WTC11 (cell line): Measurements from ENCODE around the gene IFNG. TPM values are rescaled to one million over a fixed set of nuclear protein-coding genes. Genes with fewer than 3 reads are reported as not detected.

ENCODE experiments used
- ATAC-seq: fragments of 200-7000 bp; cut with Tn5 transposase; 2 replicates; pipeline ENCODE4 v1.10.0; 2021; ENCODE audit warnings: mild to moderate bottlenecking, moderate library complexity
- CTCF ChIA-PET: fragments of 300-600 bp; sonication (Branson Sonifier 250); formaldehyde crosslinking; loops from one replicate; lab custom pipeline; 2021; ENCODE audit warnings: antibody characterized with exemption; lab: Charles Lee
- POLR2A ChIA-PET: fragments of 350-600 bp; sonication (Branson Sonifier 250); formaldehyde crosslinking; loops from one replicate; lab custom pipeline; 2021; ENCODE audit warnings: antibody characterized with exemption; lab: Charles Lee
- DNase-seq: peaks from one replicate; pipeline ENCODE4 v3.0.0; 2021; ENCODE audit warnings: low spot score
- H3K27ac Mint-ChIP-seq: 2 replicates; pipeline ENCODE4 v1.8.0; 2021; ENCODE audit warnings: mixed read lengths
- H3K27me3 Mint-ChIP-seq: 2 replicates; pipeline ENCODE4 v1.8.0; 2021; ENCODE audit warnings: low read depth, mild to moderate bottlenecking, moderate library complexity, mixed read lengths
- H3K36me3 Mint-ChIP-seq: 2 replicates; pipeline ENCODE4 v1.8.0; 2021; ENCODE audit warnings: mixed read lengths
- H3K4me1 Mint-ChIP-seq: 2 replicates; pipeline ENCODE4 v1.8.0; 2022; ENCODE audit warnings: mixed read lengths
- H3K4me3 Mint-ChIP-seq: 2 replicates; pipeline ENCODE4 v1.8.0; 2021; ENCODE audit warnings: mild to moderate bottlenecking, moderate library complexity, mixed read lengths
- H3K9me3 Mint-ChIP-seq: 2 replicates; pipeline ENCODE4 v1.8.0; 2021; ENCODE audit warnings: mixed read lengths
- CBFB ChIP-seq: sonication (generic); formaldehyde crosslinking; IDR thresholded peaks from 2 replicates; pipeline ENCODE4 v1.8.1; 2022; ENCODE audit warnings: mild to moderate bottlenecking, low read depth, missing genetic modification reagents
- CTCF ChIP-seq: fragments of 200-600 bp; IDR thresholded peaks from 2 replicates; pipeline ENCODE4 v1.8.0; 2022; ENCODE audit warnings: antibody characterized with exemption
- FOXJ3 ChIP-seq: sonication (generic); formaldehyde crosslinking; IDR thresholded peaks from 2 replicates; pipeline ENCODE4 v1.9.0; 2021; ENCODE audit warnings: missing genetic modification reagents, mild to moderate bottlenecking, borderline replicate concordance
- FOXP4 ChIP-seq: sonication (generic); formaldehyde crosslinking; IDR thresholded peaks from 2 replicates; pipeline ENCODE4 v1.8.0; 2022; ENCODE audit warnings: mild to moderate bottlenecking, missing genetic modification reagents
- GRHL2 ChIP-seq: fragments of 250-450 bp; sonication (Bioruptor Pico); IDR thresholded peaks from 2 replicates; pipeline ENCODE4 v1.8.0; 2022; ENCODE audit warnings: mild to moderate bottlenecking, moderate library complexity; ENCODE audit not compliant: insufficient replicate concordance, severe bottlenecking
- JAZF1 ChIP-seq: fragments of 250-450 bp; sonication (Bioruptor Pico); IDR thresholded peaks from 2 replicates; pipeline ENCODE4 v1.9.0; 2021; ENCODE audit warnings: moderate library complexity, mild to moderate bottlenecking, inconsistent platforms
- JUN ChIP-seq: sonication (generic); formaldehyde crosslinking; IDR thresholded peaks from 2 replicates; pipeline ENCODE4 v1.8.0; 2023; ENCODE audit warnings: mild to moderate bottlenecking, missing genetic modification reagents
- SP1 ChIP-seq: sonication (generic); formaldehyde crosslinking; conservative IDR thresholded peaks from 2 replicates; pipeline ENCODE4 v1.8.1; 2022; ENCODE audit warnings: missing genetic modification reagents
- TP53 ChIP-seq: sonication (generic); formaldehyde crosslinking; IDR thresholded peaks from 2 replicates; pipeline ENCODE4 v1.8.1; 2023; ENCODE audit warnings: mild to moderate bottlenecking, missing genetic modification reagents
- ZNF232 ChIP-seq: sonication (generic); formaldehyde crosslinking; IDR thresholded peaks from 2 replicates; pipeline ENCODE4 v1.8.0; 2022; ENCODE audit warnings: mild to moderate bottlenecking, missing genetic modification reagents
- ZNF423 ChIP-seq: fragments of 250-450 bp; sonication (Bioruptor Pico); IDR thresholded peaks from 2 replicates; pipeline ENCODE4 v2.1.2; 2022; ENCODE audit warnings: mild to moderate bottlenecking, moderate library complexity
- ZNF532 ChIP-seq: fragments of 250-450 bp; sonication (Bioruptor Pico); IDR thresholded peaks from 2 replicates; pipeline ENCODE4 v1.9.0; 2021; ENCODE audit warnings: mild to moderate bottlenecking, borderline replicate concordance
- ZNF671 ChIP-seq: fragments of 250-450 bp; sonication (Bioruptor Pico); IDR thresholded peaks from 2 replicates; pipeline ENCODE4 v1.8.0; 2021; ENCODE audit warnings: mild to moderate bottlenecking
- total RNA-seq: library from RNA; stranded (reverse); gene quantifications from 3 replicates; pipeline ENCODE4 v1.2.3, GENCODE V29; 2021
- TF ChIP-seq, protein P1 (sequence below): sonication (generic); formaldehyde crosslinking; IDR thresholded peaks from 2 replicates; pipeline ENCODE4 v1.8.1; 2023; ENCODE audit warnings: mild to moderate bottlenecking, missing genetic modification reagents, borderline replicate concordance
- TF ChIP-seq, protein P2 (sequence below): sonication (generic); formaldehyde crosslinking; IDR thresholded peaks from 2 replicates; pipeline ENCODE4 v1.8.0; 2022; ENCODE audit warnings: mild to moderate bottlenecking, missing genetic modification reagents
- TF ChIP-seq, protein P3 (sequence below): fragments of 250-450 bp; sonication (Bioruptor Pico); IDR thresholded peaks from 2 replicates; pipeline ENCODE4 v1.8.0; 2021; ENCODE audit warnings: mild to moderate bottlenecking
- TF ChIP-seq, protein P4 (sequence below): sonication (generic); formaldehyde crosslinking; IDR thresholded peaks from 2 replicates; pipeline ENCODE4 v1.8.0; 2022; ENCODE audit warnings: missing genetic modification reagents
- TF ChIP-seq, protein P5 (sequence below): sonication (generic); formaldehyde crosslinking; IDR thresholded peaks from 2 replicates; pipeline ENCODE4 v1.8.1; 2022; ENCODE audit warnings: mild to moderate bottlenecking, missing genetic modification reagents, moderate library complexity, borderline replicate concordance

Gene IFNG
- total RNA-seq, 1 experiment from 2014 or later, result 0.42 TPM

DNA sequence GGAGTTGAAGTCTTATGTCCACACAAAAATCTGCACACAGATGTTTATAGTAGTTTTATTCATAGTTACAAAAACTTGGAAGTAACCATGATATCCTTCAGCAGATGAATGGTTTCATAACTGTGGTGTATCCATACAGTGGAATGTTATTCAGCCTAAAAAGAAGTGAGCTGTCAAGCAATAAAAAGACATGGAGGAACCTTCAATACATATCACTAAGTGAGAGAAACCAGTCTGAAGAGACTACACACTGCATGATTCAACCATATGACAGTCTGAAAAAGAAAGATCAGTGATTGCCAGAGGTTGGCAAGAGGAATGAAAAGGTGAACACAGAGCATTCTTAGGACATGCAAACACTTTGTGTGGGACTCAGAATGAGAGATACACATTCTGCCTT, 18.6 kb upstream of the IFNG start (continued):
- TF ChIP-seq CTCF (no peak), JUN (CRISPR knock-in tag) (no peak), FOXJ3 (CRISPR knock-in tag) (no peak), ZNF532 (no peak), GRHL2 (no peak)
- TF ChIP-seq, protein P1, sequence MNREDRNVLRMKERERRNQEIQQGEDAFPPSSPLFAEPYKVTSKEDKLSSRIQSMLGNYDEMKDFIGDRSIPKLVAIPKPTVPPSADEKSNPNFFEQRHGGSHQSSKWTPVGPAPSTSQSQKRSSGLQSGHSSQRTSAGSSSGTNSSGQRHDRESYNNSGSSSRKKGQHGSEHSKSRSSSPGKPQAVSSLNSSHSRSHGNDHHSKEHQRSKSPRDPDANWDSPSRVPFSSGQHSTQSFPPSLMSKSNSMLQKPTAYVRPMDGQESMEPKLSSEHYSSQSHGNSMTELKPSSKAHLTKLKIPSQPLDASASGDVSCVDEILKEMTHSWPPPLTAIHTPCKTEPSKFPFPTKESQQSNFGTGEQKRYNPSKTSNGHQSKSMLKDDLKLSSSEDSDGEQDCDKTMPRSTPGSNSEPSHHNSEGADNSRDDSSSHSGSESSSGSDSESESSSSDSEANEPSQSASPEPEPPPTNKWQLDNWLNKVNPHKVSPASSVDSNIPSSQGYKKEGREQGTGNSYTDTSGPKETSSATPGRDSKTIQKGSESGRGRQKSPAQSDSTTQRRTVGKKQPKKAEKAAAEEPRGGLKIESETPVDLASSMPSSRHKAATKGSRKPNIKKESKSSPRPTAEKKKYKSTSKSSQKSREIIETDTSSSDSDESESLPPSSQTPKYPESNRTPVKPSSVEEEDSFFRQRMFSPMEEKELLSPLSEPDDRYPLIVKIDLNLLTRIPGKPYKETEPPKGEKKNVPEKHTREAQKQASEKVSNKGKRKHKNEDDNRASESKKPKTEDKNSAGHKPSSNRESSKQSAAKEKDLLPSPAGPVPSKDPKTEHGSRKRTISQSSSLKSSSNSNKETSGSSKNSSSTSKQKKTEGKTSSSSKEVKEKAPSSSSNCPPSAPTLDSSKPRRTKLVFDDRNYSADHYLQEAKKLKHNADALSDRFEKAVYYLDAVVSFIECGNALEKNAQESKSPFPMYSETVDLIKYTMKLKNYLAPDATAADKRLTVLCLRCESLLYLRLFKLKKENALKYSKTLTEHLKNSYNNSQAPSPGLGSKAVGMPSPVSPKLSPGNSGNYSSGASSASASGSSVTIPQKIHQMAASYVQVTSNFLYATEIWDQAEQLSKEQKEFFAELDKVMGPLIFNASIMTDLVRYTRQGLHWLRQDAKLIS (CRISPR knock-in tag), result no peak
- TF ChIP-seq, protein P2, sequence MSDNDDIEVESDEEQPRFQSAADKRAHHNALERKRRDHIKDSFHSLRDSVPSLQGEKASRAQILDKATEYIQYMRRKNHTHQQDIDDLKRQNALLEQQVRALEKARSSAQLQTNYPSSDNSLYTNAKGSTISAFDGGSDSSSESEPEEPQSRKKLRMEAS (CRISPR knock-in tag), result no peak
- TF ChIP-seq, protein P3, sequence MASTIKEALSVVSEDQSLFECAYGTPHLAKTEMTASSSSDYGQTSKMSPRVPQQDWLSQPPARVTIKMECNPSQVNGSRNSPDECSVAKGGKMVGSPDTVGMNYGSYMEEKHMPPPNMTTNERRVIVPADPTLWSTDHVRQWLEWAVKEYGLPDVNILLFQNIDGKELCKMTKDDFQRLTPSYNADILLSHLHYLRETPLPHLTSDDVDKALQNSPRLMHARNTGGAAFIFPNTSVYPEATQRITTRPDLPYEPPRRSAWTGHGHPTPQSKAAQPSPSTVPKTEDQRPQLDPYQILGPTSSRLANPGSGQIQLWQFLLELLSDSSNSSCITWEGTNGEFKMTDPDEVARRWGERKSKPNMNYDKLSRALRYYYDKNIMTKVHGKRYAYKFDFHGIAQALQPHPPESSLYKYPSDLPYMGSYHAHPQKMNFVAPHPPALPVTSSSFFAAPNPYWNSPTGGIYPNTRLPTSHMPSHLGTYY (CRISPR knock-in tag), result no peak

- DNase-seq (no peak), ATAC-seq (no peak)
- no peak overlapping the region for H3K27ac Mint-ChIP-seq
- peaks cover 18% of the 10 kb centered on the region for H3K9me3 Mint-ChIP-seq
- CTCF ChIA-PET, result interaction anchor here (0.7 to 2.3 kb wide), 3 partner anchors 19 to 64 kb away, joined by 5 to 12 read pairs (median 6); no protein-coding TSS in a partner anchor
- H3K4me3 Mint-ChIP-seq, result no peak overlapping the region
- H3K4me1 Mint-ChIP-seq, result peaks cover 11% of the 10 kb centered on the region
- POLR2A ChIA-PET, result interaction anchor here (0.6 kb wide), 1 partner anchor 1903 kb away, joined by 3 read pairs; no protein-coding TSS in a partner anchor
- no peaks in the 10 kb centered on the region for H3K27me3 Mint-ChIP-seq
- H3K36me3 Mint-ChIP-seq, result no peaks in the 10 kb centered on the region
- TF ChIP-seq FOXP4, result no peak
- no peak for TF ChIP-seq ZNF423 (CRISPR knock-in tag)
- no peak for TF ChIP-seq JAZF1 (CRISPR knock-in tag)
- no peak for TF ChIP-seq ZNF232 (CRISPR knock-in tag)
- no peak for TF ChIP-seq CBFB
- TF ChIP-seq, protein P4, sequence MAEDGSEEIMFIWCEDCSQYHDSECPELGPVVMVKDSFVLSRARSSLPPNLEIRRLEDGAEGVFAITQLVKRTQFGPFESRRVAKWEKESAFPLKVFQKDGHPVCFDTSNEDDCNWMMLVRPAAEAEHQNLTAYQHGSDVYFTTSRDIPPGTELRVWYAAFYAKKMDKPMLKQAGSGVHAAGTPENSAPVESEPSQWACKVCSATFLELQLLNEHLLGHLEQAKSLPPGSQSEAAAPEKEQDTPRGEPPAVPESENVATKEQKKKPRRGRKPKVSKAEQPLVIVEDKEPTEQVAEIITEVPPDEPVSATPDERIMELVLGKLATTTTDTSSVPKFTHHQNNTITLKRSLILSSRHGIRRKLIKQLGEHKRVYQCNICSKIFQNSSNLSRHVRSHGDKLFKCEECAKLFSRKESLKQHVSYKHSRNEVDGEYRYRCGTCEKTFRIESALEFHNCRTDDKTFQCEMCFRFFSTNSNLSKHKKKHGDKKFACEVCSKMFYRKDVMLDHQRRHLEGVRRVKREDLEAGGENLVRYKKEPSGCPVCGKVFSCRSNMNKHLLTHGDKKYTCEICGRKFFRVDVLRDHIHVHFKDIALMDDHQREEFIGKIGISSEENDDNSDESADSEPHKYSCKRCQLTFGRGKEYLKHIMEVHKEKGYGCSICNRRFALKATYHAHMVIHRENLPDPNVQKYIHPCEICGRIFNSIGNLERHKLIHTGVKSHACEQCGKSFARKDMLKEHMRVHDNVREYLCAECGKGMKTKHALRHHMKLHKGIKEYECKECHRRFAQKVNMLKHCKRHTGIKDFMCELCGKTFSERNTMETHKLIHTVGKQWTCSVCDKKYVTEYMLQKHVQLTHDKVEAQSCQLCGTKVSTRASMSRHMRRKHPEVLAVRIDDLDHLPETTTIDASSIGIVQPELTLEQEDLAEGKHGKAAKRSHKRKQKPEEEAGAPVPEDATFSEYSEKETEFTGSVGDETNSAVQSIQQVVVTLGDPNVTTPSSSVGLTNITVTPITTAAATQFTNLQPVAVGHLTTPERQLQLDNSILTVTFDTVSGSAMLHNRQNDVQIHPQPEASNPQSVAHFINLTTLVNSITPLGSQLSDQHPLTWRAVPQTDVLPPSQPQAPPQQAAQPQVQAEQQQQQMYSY, result no peak
- TF ChIP-seq ZNF671 (CRISPR knock-in tag), result no peak
- TF ChIP-seq, protein P5, sequence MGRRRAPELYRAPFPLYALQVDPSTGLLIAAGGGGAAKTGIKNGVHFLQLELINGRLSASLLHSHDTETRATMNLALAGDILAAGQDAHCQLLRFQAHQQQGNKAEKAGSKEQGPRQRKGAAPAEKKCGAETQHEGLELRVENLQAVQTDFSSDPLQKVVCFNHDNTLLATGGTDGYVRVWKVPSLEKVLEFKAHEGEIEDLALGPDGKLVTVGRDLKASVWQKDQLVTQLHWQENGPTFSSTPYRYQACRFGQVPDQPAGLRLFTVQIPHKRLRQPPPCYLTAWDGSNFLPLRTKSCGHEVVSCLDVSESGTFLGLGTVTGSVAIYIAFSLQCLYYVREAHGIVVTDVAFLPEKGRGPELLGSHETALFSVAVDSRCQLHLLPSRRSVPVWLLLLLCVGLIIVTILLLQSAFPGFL (CRISPR knock-in tag), result no peak
- TF ChIP-seq TP53 (CRISPR knock-in tag), result no peak
- TF ChIP-seq JUN (CRISPR knock-in tag), result no peak
- no peak for TF ChIP-seq SP1
Measured at GRCh38 chr12:68177562-68177961, 18.0 kb upstream of the IFNG start.
